Activated CD4-positive, alpha-beta T cell treated with anti-CD3 and anti-CD28 coated beads, Interleukin-2, amount 50 U/mL, for 24 hours (primary cell): ENCODE results near the gene C3AR1.
A peak's percentile ranks its signal among the peaks of the same experiment; 100 is the strongest.
"Not testable (repeated sequence)": the region's sequence is repeated elsewhere in the genome, so short reads cannot be mapped to it uniquely, and the experiment has no call there.

ENCODE experiments used
- DNase-seq, 2 donors: peaks; one replicate each; pipeline ENCODE4 v3.0.0-alpha.2; 2020; ENCODE audit warnings: low read depth in 1 of 2, low spot score in 1 of 2

Gene C3AR1

DNA sequence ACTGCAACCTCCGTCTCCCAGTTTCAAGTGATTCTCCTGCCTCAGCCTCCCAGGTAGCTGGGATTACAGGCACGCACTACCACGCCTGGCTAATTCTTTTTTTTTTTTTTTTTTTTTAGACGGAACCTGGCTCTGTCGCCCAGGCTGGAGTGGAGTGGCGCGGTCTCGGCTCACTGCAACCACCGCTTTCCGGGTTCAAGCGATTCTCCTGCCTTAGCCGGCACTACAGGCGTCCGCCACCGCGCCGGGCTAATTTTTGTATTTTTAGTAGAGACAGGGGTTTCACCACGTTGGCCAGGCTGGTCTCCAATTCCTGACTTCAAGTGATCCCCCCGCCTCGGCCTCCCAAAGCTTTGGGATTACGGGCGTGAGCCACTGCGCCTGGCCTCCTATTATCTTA is 35.1 kb downstream of the C3AR1 start:
- DNase-seq, result not testable (repeated sequence)

DNA sequence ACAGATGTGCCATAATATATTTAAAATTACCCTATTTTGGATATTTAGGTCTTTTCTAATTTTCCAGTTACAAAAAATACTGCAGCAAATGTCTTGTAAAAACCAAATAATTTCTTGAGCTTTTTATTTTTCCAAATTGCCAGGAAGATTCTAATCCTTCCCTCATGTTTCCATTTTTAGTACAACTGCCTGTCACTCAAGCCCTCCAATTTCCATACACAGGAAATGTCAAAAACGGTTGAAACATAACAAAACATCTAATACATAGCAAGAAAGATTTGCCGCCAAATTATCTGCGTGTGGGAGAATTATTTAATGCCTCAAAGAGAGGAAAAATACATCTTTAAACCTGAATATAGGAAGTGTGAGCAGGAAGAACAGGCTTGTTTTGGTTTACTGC is 36.0 kb downstream of the C3AR1 start:
- no peak for DNase-seq

- no peak for DNase-seq
These were observed 37.9 kb downstream of the C3AR1 start for GRCh38 chr12:8028267-8028666.

- no peak for DNase-seq
These were observed 38.3 kb downstream of the C3AR1 start for GRCh38 chr12:8027856-8028255.

GRCh38 chr12:8026291-8026900 is 39.8 kb downstream of the C3AR1 start:
- peak; percentile 80 to 97 for DNase-seq

GRCh38 chr12:8018666-8019581 is 47.2 kb downstream of the C3AR1 start:
- DNase-seq, result no peak

GRCh38 chr12:8018213-8018612 is 47.9 kb downstream of the C3AR1 start:
- not testable (repeated sequence) for DNase-seq

DNA sequence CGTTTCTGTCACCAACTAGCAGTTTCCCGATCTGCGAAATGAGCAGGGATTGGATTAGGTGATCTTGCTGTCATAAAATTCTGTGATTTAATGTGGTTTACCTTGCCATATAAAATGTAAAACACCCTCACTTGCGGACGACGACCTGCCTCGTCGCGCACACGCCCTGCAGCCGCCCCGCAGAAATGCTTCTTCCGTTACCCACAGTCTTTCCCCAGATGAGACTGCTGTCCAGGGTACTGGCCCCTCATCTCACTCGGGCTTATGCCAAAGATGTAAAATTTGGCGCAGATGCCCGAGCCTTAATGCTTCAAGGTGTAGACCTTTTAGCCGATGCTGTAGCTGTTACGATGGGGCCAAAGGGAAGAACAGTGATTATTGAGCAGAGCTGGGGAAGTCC is 51.3 kb downstream of the C3AR1 start:
- DNase-seq, result no peak

DNA sequence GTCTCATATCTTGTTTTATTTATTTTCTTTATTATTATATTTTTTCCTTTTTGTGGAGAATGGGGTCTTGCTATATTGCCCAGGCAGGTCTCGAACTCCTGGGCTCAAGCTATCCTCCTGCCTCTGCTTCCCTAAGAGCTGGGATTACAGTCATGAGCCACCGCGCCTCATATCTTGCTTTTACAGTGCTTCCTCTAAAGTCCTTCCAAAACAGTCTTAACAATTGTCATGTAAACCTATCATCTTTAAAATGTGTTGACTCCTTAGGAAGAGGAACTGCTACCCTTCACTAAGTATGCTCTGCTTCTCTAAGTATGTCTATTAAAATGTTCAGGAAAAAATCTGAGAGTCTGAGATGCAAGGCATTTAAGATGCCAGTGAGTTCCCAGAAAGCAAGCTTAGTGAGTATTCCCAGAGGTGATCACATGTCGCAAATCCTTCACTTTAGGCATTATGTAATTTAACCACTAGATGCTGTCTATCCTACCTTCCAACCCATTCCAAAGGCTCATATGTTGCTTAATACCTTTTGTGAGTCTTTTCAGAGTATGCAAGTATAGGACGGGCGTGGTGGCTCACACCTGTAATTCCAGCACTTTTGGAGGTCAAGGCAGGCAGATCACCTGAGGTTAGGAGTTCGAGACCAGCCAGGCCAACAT is 53.4 kb downstream of the C3AR1 start:
- DNase-seq, result no peak

DNA sequence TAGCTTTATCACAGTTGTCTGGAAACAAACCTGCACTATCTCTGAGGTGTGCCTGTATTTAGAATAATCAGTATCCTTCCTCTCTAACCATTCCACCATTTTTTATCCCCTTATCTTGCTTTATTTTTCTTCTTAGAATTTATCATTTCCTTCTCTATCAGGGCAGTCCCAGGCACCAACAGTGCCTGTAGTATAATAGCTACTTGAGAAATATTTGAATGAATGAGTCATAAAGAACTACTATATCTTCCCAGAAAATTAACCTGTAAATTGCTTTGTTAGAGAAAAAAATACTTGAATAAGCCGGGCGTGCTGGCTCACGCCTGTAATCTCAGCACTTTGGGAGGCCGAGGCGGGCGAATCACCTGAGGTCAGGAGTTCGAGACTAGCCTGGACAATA is 54.8 kb downstream of the C3AR1 start:
- DNase-seq, result no peak
